Measurements from ENCODE around the gene OR52I1. TPM values are rescaled to one million over a fixed set of nuclear protein-coding genes. Genes with fewer than 3 reads are reported as not detected.

Gene OR52I1
- under 1 TPM in 1 of 2 donors, not detected in 1; 0.13 TPM for total RNA-seq

GRCh38 chr11:4593739-4594138 lies at the start of gene OR52I1:
Gene OR52I1, plus strand, starts transcription at chr11:4594039. Its CDS starts 0 bp downstream, at chr11:4594039.
- no peak within 1 kb of the TSS for H3K27ac Mint-ChIP-seq
- no peaks in the 10 kb centered on the region for H3K27me3 Mint-ChIP-seq
- peaks cover 28% of the 10 kb centered on the region for H3K36me3 Mint-ChIP-seq (ENCODE audit: low read depth)
- no peaks in the 10 kb centered on the region for H3K9me3 Mint-ChIP-seq
- no peak within 1 kb of the TSS for H3K4me3 Mint-ChIP-seq
- no peaks in the 10 kb centered on the region for H3K4me1 Mint-ChIP-seq
- ATAC-seq (replicated peaks), result no peak

GRCh38 chr11:4544891-4545290 lies 48.9 kb upstream of the OR52I1 start, which contains the start of gene OR52M1:
Gene OR52M1, plus strand, starts transcription at chr11:4545191. Its CDS starts 0 bp downstream, at chr11:4545191.
- Mint-ChIP-seq H3K9me3 (no peaks in the 10 kb centered on the region), H3K27ac (no peak within 1 kb of the TSS), H3K4me3 (no peak within 1 kb of the TSS), H3K27me3 (peaks cover 21% of the 10 kb centered on the region), H3K4me1 (no peaks in the 10 kb centered on the region), H3K36me3 (ENCODE audit: low read depth) (no peaks in the 10 kb centered on the region)
- ATAC-seq (replicated peaks), result no peak

GRCh38 chr11:4546878-4547277 lies 47.0 kb upstream of the OR52I1 start:
- Mint-ChIP-seq H3K4me1 (no peaks in the 10 kb centered on the region), H3K4me3 (no peak overlapping the region), H3K9me3 (no peaks in the 10 kb centered on the region), H3K27me3 (peaks cover 26% of the 10 kb centered on the region), H3K27ac (no peak overlapping the region), H3K36me3 (ENCODE audit: low read depth) (no peaks in the 10 kb centered on the region)
- ATAC-seq (replicated peaks), result no peak

GRCh38 chr11:4547416-4547815 lies 46.4 kb upstream of the OR52I1 start:
- Mint-ChIP-seq H3K36me3 (ENCODE audit: low read depth) (no peaks in the 10 kb centered on the region), H3K27ac (no peak overlapping the region), H3K4me3 (no peak overlapping the region), H3K27me3 (peaks cover 26% of the 10 kb centered on the region), H3K9me3 (no peaks in the 10 kb centered on the region), H3K4me1 (no peaks in the 10 kb centered on the region)
- ATAC-seq (replicated peaks), result no peak

GRCh38 chr11:4551346-4551979 lies 42.4 kb upstream of the OR52I1 start:
- H3K4me3 Mint-ChIP-seq, result no peak overlapping the region
- no peak overlapping the region for H3K27ac Mint-ChIP-seq
- ATAC-seq (replicated peaks), result no peak
- H3K4me1 Mint-ChIP-seq, result no peaks in the 10 kb centered on the region
- H3K27me3 Mint-ChIP-seq, result peaks cover 36% of the 10 kb centered on the region
- no peaks in the 10 kb centered on the region for H3K9me3 Mint-ChIP-seq
- H3K36me3 Mint-ChIP-seq (ENCODE audit: low read depth), result no peaks in the 10 kb centered on the region

GRCh38 chr11:4559527-4560440 lies 34.1 kb upstream of the OR52I1 start:
- no peak for ATAC-seq (replicated peaks)
- Mint-ChIP-seq H3K27me3 (peaks cover 28% of the 10 kb centered on the region), H3K4me1 (no peaks in the 10 kb centered on the region), H3K4me3 (no peak overlapping the region), H3K36me3 (ENCODE audit: low read depth) (no peaks in the 10 kb centered on the region), H3K9me3 (peaks cover 4% of the 10 kb centered on the region), H3K27ac (no peak overlapping the region)

GRCh38 chr11:4560467-4560866 lies 33.4 kb upstream of the OR52I1 start:
- Mint-ChIP-seq H3K9me3 (peaks cover 4% of the 10 kb centered on the region), H3K4me3 (no peak overlapping the region), H3K27me3 (peaks cover 26% of the 10 kb centered on the region), H3K4me1 (no peaks in the 10 kb centered on the region), H3K36me3 (ENCODE audit: low read depth) (no peaks in the 10 kb centered on the region), H3K27ac (no peak overlapping the region)
- ATAC-seq (replicated peaks), result no peak

- H3K36me3 Mint-ChIP-seq (ENCODE audit: low read depth), result no peaks in the 10 kb centered on the region
- peaks cover 4% of the 10 kb centered on the region for H3K9me3 Mint-ChIP-seq
- no peak overlapping the region for H3K27ac Mint-ChIP-seq
- no peaks in the 10 kb centered on the region for H3K4me1 Mint-ChIP-seq
- no peak for ATAC-seq (replicated peaks)
- peaks cover 20% of the 10 kb centered on the region for H3K27me3 Mint-ChIP-seq
- no peak overlapping the region for H3K4me3 Mint-ChIP-seq
These were observed 28.5 kb upstream of the OR52I1 start for GRCh38 chr11:4565371-4565770.

- H3K4me3 Mint-ChIP-seq, result no peak overlapping the region
- H3K27me3 Mint-ChIP-seq, result peaks cover 5% of the 10 kb centered on the region
- H3K27ac Mint-ChIP-seq, result no peak overlapping the region
- no peaks in the 10 kb centered on the region for H3K4me1 Mint-ChIP-seq
- no peaks in the 10 kb centered on the region for H3K36me3 Mint-ChIP-seq (ENCODE audit: low read depth)
- no peak for ATAC-seq (replicated peaks)
- peaks cover under 1% of the 10 kb centered on the region for H3K9me3 Mint-ChIP-seq
These were observed 24.8 kb upstream of the OR52I1 start for GRCh38 chr11:4569075-4569474.

GRCh38 chr11:4576880-4577279 lies 17.0 kb upstream of the OR52I1 start:
- no peak overlapping the region for H3K27ac Mint-ChIP-seq
- H3K4me1 Mint-ChIP-seq, result peaks cover 5% of the 10 kb centered on the region
- no peak overlapping the region for H3K4me3 Mint-ChIP-seq
- peaks cover 16% of the 10 kb centered on the region for H3K27me3 Mint-ChIP-seq
- H3K36me3 Mint-ChIP-seq (ENCODE audit: low read depth), result no peaks in the 10 kb centered on the region
- no peak for ATAC-seq (replicated peaks)
- H3K9me3 Mint-ChIP-seq, result no peaks in the 10 kb centered on the region

GRCh38 chr11:4577761-4578160 lies 16.1 kb upstream of the OR52I1 start:
- Mint-ChIP-seq H3K4me3 (no peak overlapping the region), H3K36me3 (ENCODE audit: low read depth) (no peaks in the 10 kb centered on the region), H3K9me3 (no peaks in the 10 kb centered on the region), H3K27me3 (peaks cover 19% of the 10 kb centered on the region), H3K27ac (no peak overlapping the region), H3K4me1 (peaks cover 5% of the 10 kb centered on the region)
- no peak for ATAC-seq (replicated peaks)

GRCh38 chr11:4578624-4579023 lies 15.2 kb upstream of the OR52I1 start:
- ATAC-seq (replicated peaks), result no peak
- no peaks in the 10 kb centered on the region for H3K36me3 Mint-ChIP-seq (ENCODE audit: low read depth)
- H3K4me1 Mint-ChIP-seq, result peaks cover 5% of the 10 kb centered on the region
- H3K27me3 Mint-ChIP-seq, result peaks cover 22% of the 10 kb centered on the region
- H3K27ac Mint-ChIP-seq, result no peak overlapping the region
- H3K9me3 Mint-ChIP-seq, result no peaks in the 10 kb centered on the region
- no peak overlapping the region for H3K4me3 Mint-ChIP-seq

- Mint-ChIP-seq H3K4me3 (no peak overlapping the region), H3K9me3 (no peaks in the 10 kb centered on the region), H3K27me3 (peaks cover 27% of the 10 kb centered on the region), H3K27ac (no peak overlapping the region), H3K4me1 (peaks cover 5% of the 10 kb centered on the region), H3K36me3 (ENCODE audit: low read depth) (no peaks in the 10 kb centered on the region)
- ATAC-seq (replicated peaks), result no peak
These were observed 13.7 kb upstream of the OR52I1 start for GRCh38 chr11:4580124-4580523.

- Mint-ChIP-seq H3K4me3 (no peak within 1 kb of the TSS), H3K9me3 (no peaks in the 10 kb centered on the region), H3K36me3 (ENCODE audit: low read depth) (no peaks in the 10 kb centered on the region), H3K27ac (no peak within 1 kb of the TSS), H3K4me1 (no peaks in the 10 kb centered on the region), H3K27me3 (peaks cover 28% of the 10 kb centered on the region)
- ATAC-seq (replicated peaks), result no peak
These were observed 12.4 kb upstream of the OR52I1 start, which contains the start of gene OR52I2 for GRCh38 chr11:4581443-4581842. Gene OR52I2, plus strand, starts transcription at chr11:4581743.

GRCh38 chr11:4589017-4589416 lies 4.8 kb upstream of the OR52I1 start:
- Mint-ChIP-seq H3K36me3 (ENCODE audit: low read depth) (no peaks in the 10 kb centered on the region), H3K4me1 (no peaks in the 10 kb centered on the region), H3K4me3 (no peak overlapping the region), H3K27me3 (peaks cover 19% of the 10 kb centered on the region), H3K9me3 (no peaks in the 10 kb centered on the region), H3K27ac (no peak overlapping the region)
- no peak for ATAC-seq (replicated peaks)

Measured in activated T-helper 17 cell treated with anti-CD3 and anti-CD28 coated beads, Interleukin-2, amount 50 U/mL, for 72 hours (primary cell).